B cell (primary cell): ENCODE results near the gene ARHGDIB.

ENCODE experiments used
- EZH2 ChIP-seq: IDR thresholded peaks from 2 replicates; pipeline ENCODE4 v1.6.1; 2012; ENCODE audit warnings: borderline replicate concordance, low read depth, mild to moderate bottlenecking, moderate library complexity, low read length; ENCODE audit not compliant: insufficient read depth, poor library complexity, severe bottlenecking
- TF ChIP-seq, protein P1 (sequence below): fragments of 200-600 bp; IDR thresholded peaks from one replicate; pipeline ENCODE4 v1.8.0; 2022; ENCODE audit warnings: antibody characterized with exemption, mild to moderate bottlenecking

DNA sequence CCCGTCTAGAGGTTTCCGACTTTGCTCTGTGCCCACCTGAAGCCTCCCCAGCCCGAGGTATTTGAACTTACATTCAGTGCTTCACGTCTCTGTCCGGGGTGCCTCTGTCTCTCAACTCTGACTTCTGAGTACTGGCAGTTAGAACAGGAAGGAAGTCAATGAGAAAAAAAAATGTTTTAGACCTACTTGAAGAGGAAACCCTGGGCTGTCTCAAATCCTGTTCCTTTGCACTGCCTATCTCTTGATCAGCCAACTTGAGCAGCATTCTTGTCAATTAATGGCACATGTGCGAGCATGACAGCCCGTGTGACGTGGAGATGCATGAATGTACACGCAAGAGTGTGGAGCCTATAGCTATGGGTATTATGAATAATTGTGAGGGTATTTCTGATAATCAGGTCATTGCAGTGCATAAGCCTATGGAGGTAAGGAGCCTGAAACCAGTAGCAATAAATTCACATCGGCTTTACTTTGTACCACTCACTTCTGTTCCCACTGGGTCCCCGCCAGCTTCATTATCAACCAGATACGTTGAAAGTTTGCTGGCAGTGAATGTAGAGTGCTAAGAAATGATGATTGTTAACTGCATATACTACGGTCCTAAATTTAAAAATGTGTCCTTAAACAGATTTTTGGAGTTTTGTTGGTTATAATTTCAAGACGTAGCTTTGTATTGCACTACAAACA is at the start of gene ARHGDIB:
- TF ChIP-seq, protein P1, sequence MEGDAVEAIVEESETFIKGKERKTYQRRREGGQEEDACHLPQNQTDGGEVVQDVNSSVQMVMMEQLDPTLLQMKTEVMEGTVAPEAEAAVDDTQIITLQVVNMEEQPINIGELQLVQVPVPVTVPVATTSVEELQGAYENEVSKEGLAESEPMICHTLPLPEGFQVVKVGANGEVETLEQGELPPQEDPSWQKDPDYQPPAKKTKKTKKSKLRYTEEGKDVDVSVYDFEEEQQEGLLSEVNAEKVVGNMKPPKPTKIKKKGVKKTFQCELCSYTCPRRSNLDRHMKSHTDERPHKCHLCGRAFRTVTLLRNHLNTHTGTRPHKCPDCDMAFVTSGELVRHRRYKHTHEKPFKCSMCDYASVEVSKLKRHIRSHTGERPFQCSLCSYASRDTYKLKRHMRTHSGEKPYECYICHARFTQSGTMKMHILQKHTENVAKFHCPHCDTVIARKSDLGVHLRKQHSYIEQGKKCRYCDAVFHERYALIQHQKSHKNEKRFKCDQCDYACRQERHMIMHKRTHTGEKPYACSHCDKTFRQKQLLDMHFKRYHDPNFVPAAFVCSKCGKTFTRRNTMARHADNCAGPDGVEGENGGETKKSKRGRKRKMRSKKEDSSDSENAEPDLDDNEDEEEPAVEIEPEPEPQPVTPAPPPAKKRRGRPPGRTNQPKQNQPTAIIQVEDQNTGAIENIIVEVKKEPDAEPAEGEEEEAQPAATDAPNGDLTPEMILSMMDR, result no peak
- no peak for TF ChIP-seq EZH2
